NT2/D1 (cell line): ENCODE data around the gene CORO1C.

Source experiments
- SUZ12 ChIP-seq: IDR thresholded peaks from 2 replicates; pipeline ENCODE4 v1.6.1; 2011; ENCODE audit not compliant: insufficient read length, insufficient read depth; ENCODE audit errors: extremely low read depth
- YY1 ChIP-seq: IDR thresholded peaks from 2 replicates; pipeline ENCODE4 v1.6.1; 2011; ENCODE audit not compliant: insufficient read length, insufficient read depth

- TF ChIP-seq SUZ12 = no peak
- no peak for TF ChIP-seq YY1
Observed at GRCh38 chr12:108677381-108677780, 53.9 kb downstream of the CORO1C start.
